ENCODE results near the gene CAMKMT.

DNA sequence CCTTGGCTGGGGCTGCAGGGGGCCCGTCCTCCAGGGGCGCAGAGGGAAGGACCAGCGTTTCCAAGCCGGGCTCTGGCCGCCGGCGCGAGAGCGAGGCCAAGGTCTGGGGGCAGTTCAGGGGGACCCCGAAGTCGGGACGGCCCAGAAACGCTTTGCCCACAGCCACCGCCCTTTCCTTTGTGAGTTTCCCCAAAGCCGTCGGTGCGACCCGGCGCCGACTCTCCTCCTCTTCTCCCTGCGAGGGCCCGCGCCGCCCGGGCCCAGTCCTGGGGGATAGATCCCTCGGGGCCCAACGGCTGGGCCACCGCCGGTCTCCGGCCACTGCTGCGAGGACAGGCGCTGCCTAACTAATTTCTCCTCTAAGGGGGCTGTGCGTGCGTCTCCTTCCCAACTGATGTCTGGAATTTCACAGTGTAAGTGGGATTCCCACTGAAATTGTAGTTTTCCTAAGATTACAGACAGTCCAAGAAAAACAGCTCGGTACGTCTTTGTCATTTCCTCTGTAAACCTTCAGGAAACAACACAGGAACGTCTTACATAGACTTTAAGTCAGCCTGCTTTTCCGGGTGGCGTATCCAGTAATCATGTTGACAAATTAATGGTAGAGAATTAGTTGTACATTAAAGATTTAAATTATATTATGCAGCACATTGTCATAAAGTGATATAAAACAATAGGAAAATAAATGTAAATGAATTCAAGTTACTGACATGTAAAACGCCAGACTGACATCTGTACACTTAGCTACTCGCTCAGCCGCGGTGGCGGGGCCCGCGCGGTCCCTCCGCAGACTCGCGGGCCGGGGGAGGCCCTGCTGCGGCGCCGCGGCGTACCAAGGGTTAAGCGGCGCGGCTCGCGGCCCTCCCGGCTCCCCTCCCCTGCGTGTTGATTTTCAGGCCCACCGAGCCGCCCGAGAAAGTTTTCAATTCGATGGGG lies 440.4 kb downstream of the CAMKMT start:
- TF ChIP-seq CEBPB (IDR thresholded peaks at IDR 0.05) (no peak), EP300 (IDR thresholded peaks at IDR 0.05; ENCODE audit: borderline replicate concordance) (no peak), TEAD4 (IDR thresholded peaks at IDR 0.05) (no peak), YY1 (IDR thresholded peaks at IDR 0.05; ENCODE audit: low read depth) (no peak), EGR1 (IDR thresholded peaks at IDR 0.05) (no peak), FOXM1 (IDR thresholded peaks at IDR 0.05; ENCODE audit: borderline replicate concordance, low read depth) (no peak), TAF1 (IDR thresholded peaks at IDR 0.05; ENCODE audit: low read depth) (no peak), ZBTB7A (IDR thresholded peaks at IDR 0.05; ENCODE audit: low read depth) (no peak), CREB1 (IDR thresholded peaks at IDR 0.05; ENCODE audit: low read depth) (no peak), RAD21 (IDR thresholded peaks at IDR 0.05; ENCODE audit: low read depth) (no peak), NFIC (IDR thresholded peaks at IDR 0.05) (no peak)
- TF ChIP-seq, protein P1, sequence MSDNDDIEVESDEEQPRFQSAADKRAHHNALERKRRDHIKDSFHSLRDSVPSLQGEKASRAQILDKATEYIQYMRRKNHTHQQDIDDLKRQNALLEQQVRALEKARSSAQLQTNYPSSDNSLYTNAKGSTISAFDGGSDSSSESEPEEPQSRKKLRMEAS (IDR thresholded peaks at IDR 0.05): no peak
- TF ChIP-seq, protein P2, sequence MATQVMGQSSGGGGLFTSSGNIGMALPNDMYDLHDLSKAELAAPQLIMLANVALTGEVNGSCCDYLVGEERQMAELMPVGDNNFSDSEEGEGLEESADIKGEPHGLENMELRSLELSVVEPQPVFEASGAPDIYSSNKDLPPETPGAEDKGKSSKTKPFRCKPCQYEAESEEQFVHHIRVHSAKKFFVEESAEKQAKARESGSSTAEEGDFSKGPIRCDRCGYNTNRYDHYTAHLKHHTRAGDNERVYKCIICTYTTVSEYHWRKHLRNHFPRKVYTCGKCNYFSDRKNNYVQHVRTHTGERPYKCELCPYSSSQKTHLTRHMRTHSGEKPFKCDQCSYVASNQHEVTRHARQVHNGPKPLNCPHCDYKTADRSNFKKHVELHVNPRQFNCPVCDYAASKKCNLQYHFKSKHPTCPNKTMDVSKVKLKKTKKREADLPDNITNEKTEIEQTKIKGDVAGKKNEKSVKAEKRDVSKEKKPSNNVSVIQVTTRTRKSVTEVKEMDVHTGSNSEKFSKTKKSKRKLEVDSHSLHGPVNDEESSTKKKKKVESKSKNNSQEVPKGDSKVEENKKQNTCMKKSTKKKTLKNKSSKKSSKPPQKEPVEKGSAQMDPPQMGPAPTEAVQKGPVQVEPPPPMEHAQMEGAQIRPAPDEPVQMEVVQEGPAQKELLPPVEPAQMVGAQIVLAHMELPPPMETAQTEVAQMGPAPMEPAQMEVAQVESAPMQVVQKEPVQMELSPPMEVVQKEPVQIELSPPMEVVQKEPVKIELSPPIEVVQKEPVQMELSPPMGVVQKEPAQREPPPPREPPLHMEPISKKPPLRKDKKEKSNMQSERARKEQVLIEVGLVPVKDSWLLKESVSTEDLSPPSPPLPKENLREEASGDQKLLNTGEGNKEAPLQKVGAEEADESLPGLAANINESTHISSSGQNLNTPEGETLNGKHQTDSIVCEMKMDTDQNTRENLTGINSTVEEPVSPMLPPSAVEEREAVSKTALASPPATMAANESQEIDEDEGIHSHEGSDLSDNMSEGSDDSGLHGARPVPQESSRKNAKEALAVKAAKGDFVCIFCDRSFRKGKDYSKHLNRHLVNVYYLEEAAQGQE (IDR thresholded peaks at IDR 0.05; ENCODE audit: low read depth): no peak
- TF ChIP-seq, protein P3, sequence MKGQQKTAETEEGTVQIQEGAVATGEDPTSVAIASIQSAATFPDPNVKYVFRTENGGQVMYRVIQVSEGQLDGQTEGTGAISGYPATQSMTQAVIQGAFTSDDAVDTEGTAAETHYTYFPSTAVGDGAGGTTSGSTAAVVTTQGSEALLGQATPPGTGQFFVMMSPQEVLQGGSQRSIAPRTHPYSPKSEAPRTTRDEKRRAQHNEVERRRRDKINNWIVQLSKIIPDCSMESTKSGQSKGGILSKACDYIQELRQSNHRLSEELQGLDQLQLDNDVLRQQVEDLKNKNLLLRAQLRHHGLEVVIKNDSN (IDR thresholded peaks at IDR 0.05): no peak
